BJ (cell line): ENCODE data around the gene CTNNA2. TPM values are rescaled to one million over a fixed set of nuclear protein-coding genes. Genes with fewer than 3 reads are reported as not detected.

Source experiments
- CTCF ChIA-PET: fragments of 350-600 bp; formaldehyde crosslinking; extraction: SDS; loops from one replicate; lab custom pipeline; 2021; ENCODE audit warnings: antibody characterized with exemption, inconsistent platforms; lab: Yijun Ruan, JAX
- POLR2A ChIA-PET: fragments of 300-600 bp; sonication (Branson Sonifier 250); formaldehyde crosslinking; extraction: SDS; loops from one replicate; lab custom pipeline; 2021; ENCODE audit warnings: antibody characterized with exemption; lab: Charles Lee
- DNase-seq: peaks from one replicate; pipeline ENCODE4 v3.0.0-alpha.2; 2011; ENCODE audit warnings: low read depth
- H3K27me3 ChIP-seq: 2 replicates; pipeline ENCODE4 v1.6.0; 2011; ENCODE audit warnings: low read length; ENCODE audit not compliant: control insufficient read depth, insufficient read depth
- H3K36me3 ChIP-seq: 2 replicates; pipeline ENCODE4 v1.5.1; 2011; ENCODE audit warnings: low read length; ENCODE audit not compliant: control insufficient read depth, insufficient read depth
- H3K4me3 ChIP-seq: 2 replicates; pipeline ENCODE4 v1.5.1; 2011; ENCODE audit warnings: low read depth, mild to moderate bottlenecking, control low read depth, low read length
- polyA plus RNA-seq: library from polyadenylated mRNA; depleted of rRNA; stranded (reverse); fragments of >200 nt; gene quantifications from 2 replicates; pipeline ENCODE4 v1.2.3, GENCODE V29; 2011
- TF ChIP-seq, protein P1 (sequence below): IDR thresholded peaks from 2 replicates; pipeline ENCODE4 v1.5.1; 2011; ENCODE audit warnings: low read depth, mild to moderate bottlenecking, control low read depth, inconsistent platforms, low read length, moderate library complexity; ENCODE audit not compliant: insufficient read depth

The CTNNA2 gene
- polyA plus RNA-seq, 1 experiment = not detected

- TF ChIP-seq, protein P1, sequence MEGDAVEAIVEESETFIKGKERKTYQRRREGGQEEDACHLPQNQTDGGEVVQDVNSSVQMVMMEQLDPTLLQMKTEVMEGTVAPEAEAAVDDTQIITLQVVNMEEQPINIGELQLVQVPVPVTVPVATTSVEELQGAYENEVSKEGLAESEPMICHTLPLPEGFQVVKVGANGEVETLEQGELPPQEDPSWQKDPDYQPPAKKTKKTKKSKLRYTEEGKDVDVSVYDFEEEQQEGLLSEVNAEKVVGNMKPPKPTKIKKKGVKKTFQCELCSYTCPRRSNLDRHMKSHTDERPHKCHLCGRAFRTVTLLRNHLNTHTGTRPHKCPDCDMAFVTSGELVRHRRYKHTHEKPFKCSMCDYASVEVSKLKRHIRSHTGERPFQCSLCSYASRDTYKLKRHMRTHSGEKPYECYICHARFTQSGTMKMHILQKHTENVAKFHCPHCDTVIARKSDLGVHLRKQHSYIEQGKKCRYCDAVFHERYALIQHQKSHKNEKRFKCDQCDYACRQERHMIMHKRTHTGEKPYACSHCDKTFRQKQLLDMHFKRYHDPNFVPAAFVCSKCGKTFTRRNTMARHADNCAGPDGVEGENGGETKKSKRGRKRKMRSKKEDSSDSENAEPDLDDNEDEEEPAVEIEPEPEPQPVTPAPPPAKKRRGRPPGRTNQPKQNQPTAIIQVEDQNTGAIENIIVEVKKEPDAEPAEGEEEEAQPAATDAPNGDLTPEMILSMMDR = no peak
- Histone ChIP-seq H3K27me3 (no peaks in the 10 kb centered on the region), H3K4me3 (no peak overlapping the region), H3K36me3 (no peaks in the 10 kb centered on the region)
- no peak for DNase-seq
- CTCF ChIA-PET = no interaction called here
- POLR2A ChIA-PET = no interaction called here
Measured at GRCh38 chr2:80122675-80123074, 609.8 kb downstream of the CTNNA2 start.

DNA sequence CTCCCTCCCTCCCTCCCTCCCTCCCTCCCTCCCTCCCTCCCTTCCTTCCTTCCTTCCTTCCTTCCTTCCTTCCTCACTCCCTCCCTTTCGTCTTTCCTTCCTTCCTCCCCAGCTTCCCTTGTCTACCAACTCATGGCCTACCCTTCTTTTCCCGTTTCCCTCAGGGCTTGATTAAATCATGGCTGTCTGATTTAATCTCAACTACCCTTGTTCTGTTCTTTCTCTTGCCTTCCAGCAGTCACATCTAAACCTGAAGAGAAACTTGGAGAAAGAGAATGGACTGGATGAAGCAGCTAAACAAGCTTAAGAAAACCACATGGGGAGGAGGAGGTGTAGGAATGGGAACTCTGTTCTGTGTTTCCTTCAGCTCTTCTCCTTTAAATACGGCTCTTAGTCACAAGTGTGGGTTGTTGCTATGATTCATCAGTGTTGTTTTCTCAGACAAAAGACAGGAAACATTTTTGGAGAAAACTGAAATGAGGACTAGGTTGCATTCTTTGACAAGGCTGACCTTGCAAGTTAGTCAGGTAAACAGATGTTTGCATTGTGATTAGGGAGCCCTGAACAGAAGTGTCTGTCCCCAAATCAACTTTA, 613.8 kb downstream of the CTNNA2 start:
- H3K4me3 ChIP-seq = no peak overlapping the region
- no peak for DNase-seq
- H3K27me3 ChIP-seq = no peaks in the 10 kb centered on the region
- ChIA-PET POLR2A (no interaction called here), CTCF (no interaction called here)
- no peaks in the 10 kb centered on the region for H3K36me3 ChIP-seq
- TF ChIP-seq, protein P1 = no peak

GRCh38 chr2:80128080-80128479, 615.2 kb downstream of the CTNNA2 start:
- no peaks in the 10 kb centered on the region for H3K36me3 ChIP-seq
- DNase-seq = no peak
- CTCF ChIA-PET = interaction anchor here (1.6 kb wide), 1 partner anchor 20 kb away, joined by 3 read pairs; no protein-coding TSS in a partner anchor
- H3K4me3 ChIP-seq = no peak overlapping the region
- POLR2A ChIA-PET = no interaction called here
- TF ChIP-seq, protein P1 = no peak
- H3K27me3 ChIP-seq = no peaks in the 10 kb centered on the region

DNA sequence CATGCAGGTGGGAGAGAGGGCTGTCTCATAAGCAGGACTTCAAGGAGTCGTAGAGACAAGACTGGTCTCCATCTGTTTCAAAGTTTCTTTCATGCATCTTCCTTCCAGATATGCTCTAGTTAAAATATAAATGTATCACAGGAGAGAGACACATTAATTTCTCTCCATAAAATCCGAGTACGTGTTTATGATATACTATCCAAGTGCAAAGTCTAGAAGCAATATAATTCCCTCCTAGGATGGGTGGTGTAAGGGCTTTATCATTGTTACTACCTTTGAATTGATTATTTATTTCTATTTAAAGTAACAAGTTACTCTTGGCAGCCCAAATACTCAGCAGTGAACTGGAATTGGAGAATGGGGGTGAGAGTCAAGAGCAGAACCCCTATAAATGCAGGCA, 619.4 kb downstream of the CTNNA2 start:
- TF ChIP-seq, protein P1 = no peak
- no peak for DNase-seq
- H3K27me3 ChIP-seq = no peaks in the 10 kb centered on the region
- POLR2A ChIA-PET = no interaction called here
- CTCF ChIA-PET = no interaction called here
- no peak overlapping the region for H3K4me3 ChIP-seq
- no peaks in the 10 kb centered on the region for H3K36me3 ChIP-seq

DNA sequence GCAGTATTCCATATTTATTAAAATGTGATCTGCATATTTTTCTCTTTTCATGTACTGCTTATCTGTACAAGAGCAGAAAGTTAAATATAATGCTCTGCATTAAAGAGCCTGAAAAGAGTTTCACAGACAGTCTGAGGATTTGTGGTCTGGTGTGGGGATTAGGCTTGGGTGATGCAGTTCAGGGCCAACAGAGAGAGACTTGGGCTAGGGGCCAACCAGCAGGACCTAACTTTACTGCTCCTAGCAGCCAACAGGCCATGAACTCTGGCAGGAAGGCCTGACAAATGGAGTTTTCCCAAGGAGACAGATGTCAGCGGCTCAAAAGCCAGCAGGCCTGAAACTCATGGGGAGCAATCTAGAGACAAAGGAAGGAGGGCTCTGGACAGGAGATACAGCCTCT, 622.1 kb downstream of the CTNNA2 start:
- ChIA-PET POLR2A (no interaction called here), CTCF (no interaction called here)
- TF ChIP-seq, protein P1 = no peak
- DNase-seq = no peak
- H3K4me3 ChIP-seq = no peak overlapping the region
- no peaks in the 10 kb centered on the region for H3K36me3 ChIP-seq
- no peaks in the 10 kb centered on the region for H3K27me3 ChIP-seq
